ENCODE data around the gene ZFP36. TPM values are rescaled to one million over a fixed set of nuclear protein-coding genes. Genes with fewer than 3 reads are reported as not detected.
A peak's percentile ranks its signal among the peaks of the same experiment; 100 is the strongest.
"Not testable (repeated sequence)": the region's sequence is repeated elsewhere in the genome, so short reads cannot be mapped to it uniquely, and the experiment has no call there.

Gene ZFP36
- total RNA-seq, 2 experiments from 2014 or later = 69.1 to 69.3 TPM

DNA sequence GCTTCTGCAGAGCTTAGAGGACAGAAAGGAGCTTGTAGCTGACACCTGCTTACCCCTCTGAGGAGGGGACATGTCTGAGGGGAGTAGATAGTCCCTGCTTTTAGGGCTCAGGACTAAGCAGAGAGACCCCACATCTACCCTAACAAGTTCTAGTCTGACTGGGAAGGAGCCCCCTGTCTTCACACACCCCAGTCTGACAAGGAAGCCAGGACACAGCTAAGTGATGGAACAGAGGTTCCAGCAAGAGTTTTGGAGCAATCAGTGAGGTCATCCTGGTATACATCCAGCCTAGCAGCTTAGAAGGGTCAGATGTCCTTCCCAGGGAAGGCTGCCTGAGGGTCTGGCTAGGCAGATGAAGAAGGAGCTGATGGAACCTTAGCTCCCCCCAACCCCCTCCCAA is 30.7 kb upstream of the ZFP36 start:
- peaks cover 31% of the 10 kb centered on the region for H3K36me3 Mint-ChIP-seq (ENCODE audit: low read depth)
- H3K27me3 Mint-ChIP-seq = no peaks in the 10 kb centered on the region
- CTCF ChIA-PET = interaction anchor here (1.1 kb wide), 1 partner anchor 13 kb away, joined by 3 read pairs; no protein-coding TSS in a partner anchor
- no peaks in the 10 kb centered on the region for H3K4me1 Mint-ChIP-seq
- H3K27ac Mint-ChIP-seq = no peak overlapping the region
- no peak overlapping the region for H3K4me3 Mint-ChIP-seq
- DNase-seq (no peak), ATAC-seq (no peak)
- H3K9me3 Mint-ChIP-seq (ENCODE audit: low read depth) = no peaks in the 10 kb centered on the region
- intact Hi-C loops (cut with DNase I, micrococcal nuclease) = no loop called here
- POLR2A ChIA-PET = no interaction called here

DNA sequence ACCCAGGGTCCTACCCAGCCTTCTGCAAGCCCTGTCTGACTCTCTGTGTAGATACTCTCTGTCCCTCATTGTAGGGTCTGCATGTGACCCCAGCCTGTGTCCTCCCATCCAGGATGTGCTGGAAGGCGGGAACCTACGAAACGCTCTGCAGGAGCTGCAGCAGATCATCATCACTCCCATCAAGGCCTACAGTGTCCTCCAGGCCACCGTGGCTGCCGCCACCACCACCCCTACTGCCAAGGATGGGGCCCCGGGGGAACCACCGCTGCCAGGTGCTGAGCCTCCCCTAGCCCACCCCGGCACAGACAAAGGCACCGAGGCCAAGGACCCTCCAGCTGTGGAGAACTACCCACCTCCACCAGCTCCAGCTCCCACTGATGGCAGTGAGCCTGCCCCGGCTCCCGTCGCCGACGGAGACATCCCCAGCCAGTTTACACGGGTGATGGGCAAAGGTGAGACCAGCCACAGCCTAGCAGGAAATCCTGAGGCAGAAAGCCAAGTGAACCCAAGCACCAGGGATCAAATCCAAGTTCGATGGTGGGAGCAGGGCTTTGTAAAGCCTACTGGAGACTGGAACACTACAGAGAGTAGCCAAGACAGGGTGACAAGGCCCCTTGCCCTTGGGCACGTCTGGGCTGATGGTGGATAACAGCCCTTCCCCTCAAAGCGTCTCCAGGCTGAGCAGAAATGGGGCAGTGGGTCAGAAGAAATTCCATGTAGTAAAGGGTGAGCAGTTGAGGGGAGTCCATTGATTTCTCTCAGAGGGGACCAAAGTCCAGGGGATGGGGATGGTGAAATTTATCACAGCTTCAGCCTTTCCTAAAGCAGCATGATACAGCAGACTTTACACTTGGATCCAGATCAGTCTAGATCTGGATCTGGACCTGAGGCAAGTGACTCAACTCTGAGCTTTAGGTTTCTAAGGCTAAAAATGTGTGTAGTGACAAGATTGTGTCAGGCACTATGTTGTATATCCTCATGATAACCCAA is 29.0 kb upstream of the ZFP36 start:
- H3K4me3 Mint-ChIP-seq = no peak overlapping the region
- H3K9me3 Mint-ChIP-seq (ENCODE audit: low read depth) = no peaks in the 10 kb centered on the region
- no peaks in the 10 kb centered on the region for H3K4me1 Mint-ChIP-seq
- intact Hi-C loops (cut with DNase I, micrococcal nuclease) = no loop called here
- H3K36me3 Mint-ChIP-seq (ENCODE audit: low read depth) = peaks cover 34% of the 10 kb centered on the region
- DNase-seq (no peak), ATAC-seq (no peak)
- no peaks in the 10 kb centered on the region for H3K27me3 Mint-ChIP-seq
- POLR2A ChIA-PET = no interaction called here
- no peak overlapping the region for H3K27ac Mint-ChIP-seq
- CTCF ChIA-PET = no interaction called here

DNA sequence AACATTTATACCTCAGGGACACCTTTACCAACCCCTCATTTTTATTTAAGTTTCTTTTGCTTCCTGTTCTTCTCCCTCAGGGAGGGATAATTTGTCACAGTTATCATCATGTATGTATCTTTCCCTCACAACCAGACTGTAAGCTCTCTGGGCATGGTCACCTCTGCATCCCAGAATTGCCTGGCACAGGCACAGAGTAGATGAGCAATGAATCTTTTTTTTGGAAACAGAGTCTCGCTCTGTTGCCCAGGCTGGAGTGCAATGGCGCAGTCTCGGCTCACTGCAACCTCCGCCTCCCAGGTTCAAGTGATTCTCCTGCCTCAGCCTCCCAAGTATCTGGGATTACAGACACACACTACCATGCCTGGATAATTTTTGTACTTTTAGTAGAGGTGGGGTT is 27.3 kb upstream of the ZFP36 start:
- DNase-seq; ATAC-seq; intact Hi-C loops (cut with DNase I, micrococcal nuclease); H3K4me1 Mint-ChIP-seq; H3K27ac Mint-ChIP-seq; H3K4me3 Mint-ChIP-seq; CTCF ChIA-PET; H3K9me3 Mint-ChIP-seq (ENCODE audit: low read depth); H3K27me3 Mint-ChIP-seq; POLR2A ChIA-PET: not testable (repeated sequence)
- H3K36me3 Mint-ChIP-seq (ENCODE audit: low read depth) = peaks cover 32% of the 10 kb centered on the region

DNA sequence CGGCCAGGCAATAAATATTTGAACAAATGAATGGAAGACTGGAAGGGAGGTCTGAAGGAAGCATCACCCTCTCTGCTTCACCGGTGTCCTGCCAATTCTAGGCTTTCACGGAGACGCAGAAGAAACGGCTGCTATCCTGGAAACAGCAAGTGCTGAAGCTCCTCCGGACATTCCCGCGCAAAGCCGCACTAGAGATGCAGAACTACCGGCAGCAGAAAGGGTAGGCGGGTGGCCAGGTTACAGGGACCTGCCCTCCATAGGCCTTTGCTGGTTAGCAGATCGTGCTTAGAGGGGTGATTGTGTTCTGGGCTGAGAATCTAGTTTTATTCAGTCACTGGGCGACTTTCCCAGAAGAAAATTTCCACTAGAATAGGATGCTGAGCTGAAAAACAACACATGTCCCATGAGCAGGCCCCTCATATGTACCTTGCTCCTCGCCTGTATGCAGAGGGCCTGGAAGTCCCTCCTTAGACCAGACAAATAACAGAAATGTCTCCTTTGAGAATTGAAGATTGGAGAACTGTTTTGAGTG is 26.7 kb upstream of the ZFP36 start:
- Mint-ChIP-seq H3K4me1 (no peaks in the 10 kb centered on the region), H3K9me3 (ENCODE audit: low read depth) (no peaks in the 10 kb centered on the region), H3K27ac (no peak overlapping the region), H3K4me3 (no peak overlapping the region), H3K36me3 (ENCODE audit: low read depth) (peaks cover 32% of the 10 kb centered on the region), H3K27me3 (no peaks in the 10 kb centered on the region)
- ATAC-seq (no peak), DNase-seq (no peak)
- intact Hi-C loops (cut with DNase I, micrococcal nuclease) = no loop called here
- ChIA-PET POLR2A (no interaction called here), CTCF (no interaction called here)

DNA sequence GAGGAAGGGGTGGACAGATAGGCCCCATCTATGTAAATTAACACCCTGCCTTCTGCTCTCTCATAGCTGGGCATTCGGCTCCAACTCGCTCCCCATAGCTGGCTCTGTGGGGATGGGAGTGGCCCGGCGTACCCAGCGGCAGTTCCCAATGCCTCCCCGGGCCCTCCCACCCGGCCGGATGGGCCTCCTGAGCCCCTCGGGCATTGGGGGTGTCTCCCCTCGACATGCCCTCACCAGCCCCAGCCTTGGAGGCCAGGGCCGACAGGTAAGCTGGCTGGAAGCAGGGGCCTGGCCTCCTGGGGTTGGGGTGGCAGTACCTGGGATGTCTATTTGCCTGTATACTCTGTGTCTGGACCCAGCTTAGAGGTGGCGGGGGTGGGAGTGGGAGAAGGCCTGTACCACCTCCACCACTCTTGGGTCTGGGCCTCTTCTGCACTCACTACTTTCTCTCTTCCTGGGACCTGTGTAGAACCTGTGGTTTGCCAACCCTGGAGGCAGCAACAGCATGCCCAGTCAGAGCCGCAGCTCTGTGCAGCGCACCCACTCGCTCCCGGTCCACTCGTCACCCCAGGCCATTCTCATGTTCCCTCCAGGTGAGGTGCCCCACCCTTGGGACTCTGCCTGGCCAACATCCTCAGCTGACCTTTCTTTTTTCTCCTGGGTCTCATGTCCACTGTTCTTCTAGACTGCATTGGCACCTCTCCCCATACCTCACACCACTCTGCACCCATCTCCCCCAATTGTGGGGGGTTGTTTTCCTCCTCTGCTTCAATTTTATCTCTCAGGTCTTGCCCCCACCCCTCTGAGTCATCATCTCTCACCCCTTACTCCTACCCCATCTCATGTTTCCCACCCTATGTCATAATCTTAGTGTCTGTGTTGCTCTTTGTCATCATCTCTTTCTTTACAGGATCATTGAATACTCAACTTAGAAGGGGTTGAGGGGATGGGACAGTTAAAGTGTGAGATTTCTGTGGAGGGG is 25.8 kb upstream of the ZFP36 start:
- no peak overlapping the region for H3K4me3 Mint-ChIP-seq
- no peak for DNase-seq
- no peaks in the 10 kb centered on the region for H3K4me1 Mint-ChIP-seq
- H3K27ac Mint-ChIP-seq = peak overlapping the region; percentile 7
- no peak for ATAC-seq
- POLR2A ChIA-PET = no interaction called here
- intact Hi-C loops (cut with DNase I, micrococcal nuclease) = no loop called here
- CTCF ChIA-PET = no interaction called here
- peaks cover 34% of the 10 kb centered on the region for H3K36me3 Mint-ChIP-seq (ENCODE audit: low read depth)
- no peaks in the 10 kb centered on the region for H3K27me3 Mint-ChIP-seq
- H3K9me3 Mint-ChIP-seq (ENCODE audit: low read depth) = no peaks in the 10 kb centered on the region

DNA sequence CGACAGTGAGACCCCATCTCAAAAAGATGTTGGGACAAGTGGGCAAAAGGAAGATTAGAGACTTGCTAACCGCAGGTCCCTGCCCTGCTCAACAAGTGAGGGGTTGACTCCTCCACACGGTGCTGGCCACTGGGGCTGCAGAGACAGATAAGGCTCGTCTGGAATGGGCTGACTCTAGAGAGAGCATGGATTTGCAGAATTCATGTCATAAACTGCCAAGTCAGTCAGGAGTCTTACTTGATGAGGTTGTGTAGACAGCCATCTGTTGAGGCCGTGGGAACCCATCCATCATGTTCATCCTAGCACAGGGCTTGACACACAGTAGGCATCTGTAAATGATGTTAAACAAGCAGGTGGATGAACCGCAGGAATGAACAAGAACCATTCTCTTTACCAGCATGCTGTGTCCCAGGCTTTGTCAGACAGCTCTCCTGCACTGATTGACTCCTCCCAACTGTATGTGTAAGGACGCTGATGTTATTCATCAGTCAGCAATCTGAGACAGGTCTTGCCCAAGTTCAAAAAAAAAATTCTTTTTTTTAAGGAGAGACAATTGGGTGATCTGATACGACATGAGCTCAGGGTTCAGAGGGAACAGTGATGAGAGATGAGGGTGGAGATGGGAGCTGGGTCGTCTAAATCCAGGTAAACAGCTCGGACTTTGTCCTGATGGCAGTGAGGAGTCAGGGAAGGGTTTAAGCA is 24.6 kb upstream of the ZFP36 start:
- intact Hi-C loops (cut with DNase I, micrococcal nuclease) = no loop called here
- CTCF ChIA-PET = interaction anchor here (0.5 to 1.1 kb wide), 3 partner anchors 16 to 131 kb away, joined by 3 read pairs; no protein-coding TSS in a partner anchor

DNA sequence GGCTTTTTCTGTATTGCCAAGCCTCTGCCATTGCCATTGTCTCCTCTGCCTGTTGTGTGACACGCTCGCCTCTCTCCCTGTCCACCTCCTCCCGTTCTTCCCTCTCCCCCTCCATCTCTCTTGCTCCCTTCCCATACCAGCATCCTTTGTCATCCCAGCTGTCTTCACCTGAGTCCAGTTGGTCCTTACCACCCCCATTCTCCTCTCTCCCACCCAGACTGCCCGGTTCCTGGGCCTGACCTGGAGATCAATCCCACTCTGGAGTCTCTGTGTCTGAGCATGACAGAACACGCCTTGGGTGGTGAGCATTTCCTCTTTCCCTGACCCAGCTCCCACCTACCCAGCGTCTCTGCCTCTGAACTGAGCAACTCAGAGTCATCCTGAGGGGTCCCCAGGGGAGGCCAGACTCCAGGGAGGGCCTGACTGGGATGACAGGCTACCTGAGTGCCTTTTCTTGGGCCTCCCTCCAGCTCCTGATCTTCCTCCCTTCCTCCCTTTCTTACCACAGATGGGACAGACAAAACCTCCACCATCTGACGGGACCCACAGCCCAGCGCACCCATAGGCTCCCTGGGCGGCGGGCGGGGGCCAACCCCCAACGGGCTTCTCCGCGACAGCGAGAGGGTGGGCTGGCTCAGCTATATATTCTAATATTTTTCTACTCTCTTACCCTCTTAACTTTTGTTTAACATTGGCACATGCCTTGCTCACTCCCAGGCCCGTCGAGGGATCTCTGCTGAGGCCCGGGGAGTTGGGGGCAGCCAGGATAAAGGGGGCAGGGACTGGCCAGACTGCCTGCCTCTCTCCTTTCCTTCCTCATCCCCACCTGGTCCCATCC is 23.4 kb upstream of the ZFP36 start:
- intact Hi-C loops (cut with DNase I, micrococcal nuclease) = no loop called here
- ChIA-PET CTCF (interaction anchor here (0.6 to 1.1 kb wide), 3 partner anchors 14 to 132 kb away, joined by 3 to 5 read pairs (median 3); no protein-coding TSS in a partner anchor), POLR2A (interaction anchor here (0.7 kb wide), 1 partner anchor 8 kb away, joined by 4 read pairs; the partner anchor contains the start of genes MED29 and PAF1)
- Mint-ChIP-seq H3K36me3 (ENCODE audit: low read depth) (peaks cover 34% of the 10 kb centered on the region), H3K9me3 (ENCODE audit: low read depth) (no peaks in the 10 kb centered on the region), H3K27me3 (no peaks in the 10 kb centered on the region), H3K4me3 (no peak overlapping the region), H3K27ac (no peak overlapping the region), H3K4me1 (no peaks in the 10 kb centered on the region)
- no peak for ATAC-seq
- DNase-seq = no peak

More for the DNA sequence above, 24.6 kb upstream of the ZFP36 start:
- Mint-ChIP-seq H3K36me3 (ENCODE audit: low read depth) (peaks cover 37% of the 10 kb centered on the region), H3K27ac (no peak overlapping the region), H3K27me3 (no peaks in the 10 kb centered on the region), H3K4me3 (no peak overlapping the region), H3K9me3 (ENCODE audit: low read depth) (no peaks in the 10 kb centered on the region), H3K4me1 (no peaks in the 10 kb centered on the region)
- no peak for ATAC-seq
- POLR2A ChIA-PET = interaction anchor here (0.7 kb wide), 1 partner anchor 9 kb away, joined by 4 read pairs; the partner anchor contains the start of genes MED29 and PAF1
- no peak for DNase-seq

DNA sequence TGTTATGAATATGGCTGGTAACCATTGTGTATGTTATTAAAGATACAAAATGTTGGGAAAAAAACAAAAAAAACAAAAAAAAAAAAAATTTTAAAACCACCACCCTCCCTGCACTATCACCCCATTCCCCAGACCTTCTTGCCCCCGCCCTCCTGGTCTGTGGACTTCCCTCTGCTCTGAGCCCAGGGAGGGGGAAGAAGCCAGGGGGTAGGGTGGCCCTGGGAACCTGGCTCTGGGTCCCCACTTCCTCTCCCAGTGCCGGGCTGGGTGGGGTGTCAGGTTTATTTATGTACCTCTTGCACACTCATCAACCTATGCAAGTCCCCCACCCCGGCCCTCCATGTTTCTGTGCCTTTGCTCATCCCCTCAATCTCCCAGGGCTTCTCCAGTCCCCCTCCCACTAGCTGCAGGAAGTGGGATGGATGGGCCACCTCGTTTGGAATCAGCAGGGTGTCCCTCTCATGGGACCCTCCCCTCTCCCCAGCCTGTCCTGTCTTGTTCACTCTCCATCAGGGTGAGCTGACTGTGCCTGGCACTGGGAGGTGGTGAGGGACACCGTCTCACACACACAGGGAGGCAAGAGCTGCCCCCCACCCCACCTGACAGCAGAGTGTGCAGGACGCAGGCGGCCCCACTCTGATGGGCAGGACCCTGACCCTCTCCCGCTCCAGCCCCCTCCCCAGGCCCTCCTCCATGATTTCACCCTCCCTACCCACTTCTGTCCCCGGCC is 21.6 kb upstream of the ZFP36 start:
- Mint-ChIP-seq H3K9me3 (ENCODE audit: low read depth) (no peaks in the 10 kb centered on the region), H3K4me3 (no peak overlapping the region), H3K4me1 (peaks cover 6% of the 10 kb centered on the region), H3K27me3 (no peaks in the 10 kb centered on the region), H3K27ac (peak overlapping the region; percentile 22), H3K36me3 (ENCODE audit: low read depth) (peaks cover 33% of the 10 kb centered on the region)
- ATAC-seq = no peak
- intact Hi-C loops (cut with DNase I, micrococcal nuclease) = no loop called here
- CTCF ChIA-PET = no interaction called here
- DNase-seq = no peak
- POLR2A ChIA-PET = no interaction called here

DNA sequence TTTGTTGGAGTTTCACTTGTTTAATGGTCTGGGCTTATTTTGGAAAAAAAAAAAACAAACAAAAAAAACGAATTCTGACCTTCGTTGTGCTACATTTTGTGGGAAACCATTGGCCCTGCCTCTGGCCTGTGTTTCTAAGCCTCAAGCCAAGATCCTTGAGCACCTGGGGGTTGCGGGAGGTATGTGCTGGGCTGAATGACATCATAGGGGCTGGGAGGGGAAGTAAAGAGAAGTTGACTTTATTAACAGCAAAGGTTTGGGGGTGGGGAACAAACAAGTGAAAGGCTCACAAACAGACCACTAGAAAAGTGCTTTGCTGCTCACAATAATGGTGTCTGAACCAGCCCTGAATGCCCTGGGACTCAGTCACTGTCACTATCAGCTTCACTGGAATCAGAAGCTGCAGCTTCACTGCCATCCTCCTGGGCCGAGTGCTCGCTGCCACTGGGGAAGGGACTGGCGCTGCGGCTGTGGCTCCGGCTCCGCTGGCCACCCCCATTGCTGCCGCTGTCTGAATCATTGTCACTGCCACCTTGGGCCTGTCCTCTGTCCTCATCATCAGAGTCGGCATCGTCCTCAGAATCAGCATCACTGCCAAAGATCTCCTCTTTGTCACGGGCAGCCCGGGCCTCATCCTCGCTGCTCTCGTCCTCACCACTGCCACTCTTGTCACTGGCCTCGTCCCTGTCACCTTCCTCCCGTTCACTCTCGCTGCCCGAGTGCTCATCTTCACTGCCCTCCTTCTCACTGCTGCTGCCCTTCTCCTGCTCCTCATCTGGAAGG is 20.8 kb upstream of the ZFP36 start:
- DNase-seq (no peak), ATAC-seq (no peak)
- Mint-ChIP-seq H3K27ac (peak overlapping the region; percentile 22), H3K4me1 (peaks cover 11% of the 10 kb centered on the region), H3K36me3 (ENCODE audit: low read depth) (peaks cover 37% of the 10 kb centered on the region), H3K27me3 (no peaks in the 10 kb centered on the region), H3K9me3 (ENCODE audit: low read depth) (no peaks in the 10 kb centered on the region), H3K4me3 (no peak overlapping the region)
- CTCF ChIA-PET = interaction anchor here (1.2 kb wide), 1 partner anchor 12 kb away, joined by 7 read pairs; no protein-coding TSS in a partner anchor
- POLR2A ChIA-PET = interaction anchor here (0.6 to 1.2 kb wide), 2 partner anchors 44 to 147 kb away, joined by 3 to 13 read pairs; partner anchors contain the start of gene SAMD4B
- intact Hi-C loops (cut with DNase I, micrococcal nuclease) = no loop called here
